WTC11 (cell line): ENCODE measurements around the gene SEZ6. TPM values are rescaled to one million over a fixed set of nuclear protein-coding genes. Genes with fewer than 3 reads are reported as not detected.

Source experiments
- ATAC-seq: fragments of 200-7000 bp; cut with Tn5 transposase; 2 replicates; pipeline ENCODE4 v1.10.0; 2021; ENCODE audit warnings: mild to moderate bottlenecking, moderate library complexity
- CTCF ChIA-PET: fragments of 300-600 bp; sonication (Branson Sonifier 250); formaldehyde crosslinking; loops from one replicate; lab custom pipeline; 2021; ENCODE audit warnings: antibody characterized with exemption; lab: Charles Lee
- POLR2A ChIA-PET: fragments of 350-600 bp; sonication (Branson Sonifier 250); formaldehyde crosslinking; loops from one replicate; lab custom pipeline; 2021; ENCODE audit warnings: antibody characterized with exemption; lab: Charles Lee
- DNase-seq: peaks from one replicate; pipeline ENCODE4 v3.0.0; 2021; ENCODE audit warnings: low spot score
- H3K27ac Mint-ChIP-seq: 2 replicates; pipeline ENCODE4 v1.8.0; 2021; ENCODE audit warnings: mixed read lengths
- H3K27me3 Mint-ChIP-seq: 2 replicates; pipeline ENCODE4 v1.8.0; 2021; ENCODE audit warnings: low read depth, mild to moderate bottlenecking, moderate library complexity, mixed read lengths
- H3K36me3 Mint-ChIP-seq: 2 replicates; pipeline ENCODE4 v1.8.0; 2021; ENCODE audit warnings: mixed read lengths
- H3K4me1 Mint-ChIP-seq: 2 replicates; pipeline ENCODE4 v1.8.0; 2022; ENCODE audit warnings: mixed read lengths
- H3K4me3 Mint-ChIP-seq: 2 replicates; pipeline ENCODE4 v1.8.0; 2021; ENCODE audit warnings: mild to moderate bottlenecking, moderate library complexity, mixed read lengths
- H3K9me3 Mint-ChIP-seq: 2 replicates; pipeline ENCODE4 v1.8.0; 2021; ENCODE audit warnings: mixed read lengths
- AR ChIP-seq: fragments of 250-450 bp; sonication (Bioruptor Pico); IDR thresholded peaks from 2 replicates; pipeline ENCODE4 v1.9.0; 2021; ENCODE audit warnings: mild to moderate bottlenecking
- CREM ChIP-seq: sonication (generic); formaldehyde crosslinking; IDR thresholded peaks from 2 replicates; pipeline ENCODE4 v1.8.1; 2022; ENCODE audit warnings: mild to moderate bottlenecking, missing genetic modification reagents, moderate library complexity
- EMX1 ChIP-seq: fragments of 250-450 bp; sonication (Bioruptor Pico); IDR thresholded peaks from 2 replicates; pipeline ENCODE4 v1.8.0; 2021; ENCODE audit warnings: mild to moderate bottlenecking
- FOXJ3 ChIP-seq: sonication (generic); formaldehyde crosslinking; IDR thresholded peaks from 2 replicates; pipeline ENCODE4 v1.9.0; 2021; ENCODE audit warnings: missing genetic modification reagents, mild to moderate bottlenecking, borderline replicate concordance
- FOXP4 ChIP-seq: sonication (generic); formaldehyde crosslinking; IDR thresholded peaks from 2 replicates; pipeline ENCODE4 v1.8.0; 2022; ENCODE audit warnings: mild to moderate bottlenecking, missing genetic modification reagents
- GTF2I ChIP-seq: fragments of 250-450 bp; sonication (Bioruptor Pico); conservative IDR thresholded peaks from 2 replicates; pipeline ENCODE4 v1.4.0; 2021; ENCODE audit warnings: mild to moderate bottlenecking
- IRF1 ChIP-seq: sonication (generic); formaldehyde crosslinking; IDR thresholded peaks from 2 replicates; pipeline ENCODE4 v1.8.0; 2023; ENCODE audit warnings: missing genetic modification reagents
- IRF2 ChIP-seq: sonication (generic); formaldehyde crosslinking; IDR thresholded peaks from 2 replicates; pipeline ENCODE4 v1.8.0; 2022; ENCODE audit warnings: low read depth, missing genetic modification reagents, borderline replicate concordance
- JUN ChIP-seq: sonication (generic); formaldehyde crosslinking; IDR thresholded peaks from 2 replicates; pipeline ENCODE4 v1.8.0; 2023; ENCODE audit warnings: mild to moderate bottlenecking, missing genetic modification reagents
- MYBL2 ChIP-seq: sonication (generic); formaldehyde crosslinking; IDR thresholded peaks from 2 replicates; pipeline ENCODE4 v1.8.1; 2023; ENCODE audit warnings: mild to moderate bottlenecking, moderate library complexity, missing genetic modification reagents
- NFE2L1 ChIP-seq: sonication (generic); formaldehyde crosslinking; IDR thresholded peaks from 2 replicates; pipeline ENCODE4 v1.8.1; 2023; ENCODE audit warnings: missing genetic modification reagents
- NR1H2 ChIP-seq: sonication (generic); formaldehyde crosslinking; IDR thresholded peaks from 2 replicates; pipeline ENCODE4 v1.9.0; 2021; ENCODE audit warnings: mild to moderate bottlenecking, moderate library complexity, missing genetic modification reagents
- NR3C1 ChIP-seq: sonication (generic); formaldehyde crosslinking; conservative IDR thresholded peaks from 2 replicates; pipeline ENCODE4 v1.8.1; 2023; ENCODE audit warnings: low read depth, mild to moderate bottlenecking, missing genetic modification reagents
- OVOL2 ChIP-seq: fragments of 250-450 bp; sonication (Bioruptor Pico); IDR thresholded peaks from 2 replicates; pipeline ENCODE4 v1.9.0; 2021; ENCODE audit warnings: mild to moderate bottlenecking, borderline replicate concordance
- PREB ChIP-seq: sonication (generic); formaldehyde crosslinking; IDR thresholded peaks from 2 replicates; pipeline ENCODE4 v1.8.1; 2022; ENCODE audit warnings: mild to moderate bottlenecking, missing genetic modification reagents, moderate library complexity, borderline replicate concordance
- SP1 ChIP-seq: sonication (generic); formaldehyde crosslinking; conservative IDR thresholded peaks from 2 replicates; pipeline ENCODE4 v1.8.1; 2022; ENCODE audit warnings: missing genetic modification reagents
- TEAD1 ChIP-seq: sonication (generic); formaldehyde crosslinking; IDR thresholded peaks from 2 replicates; pipeline ENCODE4 v1.8.0; 2022; ENCODE audit warnings: mild to moderate bottlenecking, missing genetic modification reagents
- USF2 ChIP-seq: sonication (generic); formaldehyde crosslinking; IDR thresholded peaks from 2 replicates; pipeline ENCODE4 v1.8.1; 2023; ENCODE audit warnings: mild to moderate bottlenecking, missing genetic modification reagents, moderate library complexity
- ZBTB43 ChIP-seq: sonication (generic); formaldehyde crosslinking; IDR thresholded peaks from 2 replicates; pipeline ENCODE4 v1.8.1; 2023; ENCODE audit warnings: mild to moderate bottlenecking, missing genetic modification reagents
- ZMAT4 ChIP-seq: fragments of 250-450 bp; sonication (Bioruptor Pico); IDR thresholded peaks from 2 replicates; pipeline ENCODE4 v1.9.0; 2021; ENCODE audit warnings: mild to moderate bottlenecking
- ZNF232 ChIP-seq: sonication (generic); formaldehyde crosslinking; IDR thresholded peaks from 2 replicates; pipeline ENCODE4 v1.8.0; 2022; ENCODE audit warnings: mild to moderate bottlenecking, missing genetic modification reagents
- ZNF396 ChIP-seq: fragments of 250-450 bp; sonication (Bioruptor Pico); IDR thresholded peaks from 2 replicates; pipeline ENCODE4 v1.8.0; 2021; ENCODE audit warnings: mild to moderate bottlenecking, moderate library complexity, borderline replicate concordance
- ZNF512 ChIP-seq: sonication (generic); formaldehyde crosslinking; IDR thresholded peaks from 2 replicates; pipeline ENCODE4 v1.8.1; 2022; ENCODE audit warnings: missing genetic modification reagents, borderline replicate concordance
- total RNA-seq: library from RNA; stranded (reverse); gene quantifications from 3 replicates; pipeline ENCODE4 v1.2.3, GENCODE V29; 2021

SEZ6 gene
- total RNA-seq, 1 experiment from 2014 or later = 3.0 TPM

GRCh38 chr17:28954886-28955285, 50.9 kb downstream of the SEZ6 start:
- no peak for DNase-seq
- no peak overlapping the region for H3K27ac Mint-ChIP-seq
- no peak overlapping the region for H3K4me3 Mint-ChIP-seq
- no peak for ATAC-seq
- no peaks in the 10 kb centered on the region for H3K9me3 Mint-ChIP-seq
- peaks cover 13% of the 10 kb centered on the region for H3K4me1 Mint-ChIP-seq
- TF ChIP-seq ZNF512 (CRISPR knock-in tag) = no peak
- no peak for TF ChIP-seq MYBL2 (CRISPR knock-in tag)
- no peak for TF ChIP-seq FOXJ3 (CRISPR knock-in tag)
- TF ChIP-seq EMX1 (CRISPR knock-in tag) = no peak
- TF ChIP-seq ZNF396 = no peak
- no peak for TF ChIP-seq ZMAT4 (CRISPR knock-in tag)
- no peak for TF ChIP-seq PREB
- no peak for TF ChIP-seq NFE2L1
- no peak for TF ChIP-seq GTF2I
- TF ChIP-seq JUN (CRISPR knock-in tag) = no peak
- no peak for TF ChIP-seq IRF2 (CRISPR knock-in tag)
- no peak for TF ChIP-seq NR1H2
- TF ChIP-seq AR = no peak
- no peak for TF ChIP-seq CREM (CRISPR knock-in tag)
- ChIA-PET CTCF (interaction anchor here (1.0 to 15.6 kb wide), 3 partner anchors 57 to 158 kb away, joined by 3 to 762 read pairs (median 5); no protein-coding TSS in a partner anchor), POLR2A (no interaction called here)
- no peaks in the 10 kb centered on the region for H3K36me3 Mint-ChIP-seq
- no peaks in the 10 kb centered on the region for H3K27me3 Mint-ChIP-seq

GRCh38 chr17:28953444-28954118, 52.3 kb downstream of the SEZ6 start:
- no peak overlapping the region; the same call in 1 of the 2 replicates for H3K27ac Mint-ChIP-seq
- DNase-seq (peak; percentile 93), ATAC-seq (peak; percentile 3)
- H3K9me3 Mint-ChIP-seq = no peaks in the 10 kb centered on the region
- ChIA-PET POLR2A (interaction anchor here (1.1 kb wide), 1 partner anchor 226 kb away, joined by 4 read pairs; no protein-coding TSS in a partner anchor), CTCF (interaction anchor here (0.6 to 15.6 kb wide), 72 partner anchors 8 to 979 kb away, joined by 3 to 762 read pairs (median 6); partner anchors contain the start of genes FAM222B, IFT20, MYO18A and NEK8)
- H3K36me3 Mint-ChIP-seq = no peaks in the 10 kb centered on the region
- H3K4me3 Mint-ChIP-seq = no peak overlapping the region
- H3K27me3 Mint-ChIP-seq = no peaks in the 10 kb centered on the region
- H3K4me1 Mint-ChIP-seq = peaks cover 15% of the 10 kb centered on the region
- TF ChIP-seq NR3C1 (CRISPR knock-in tag) (no peak; the same call in 1 of the 2 replicates), ZBTB43 (peak; percentile 81), OVOL2 (CRISPR knock-in tag) (no peak), JUN (CRISPR knock-in tag) (peak; percentile 54; the same call in 1 of the 2 replicates), FOXP4 (CRISPR knock-in tag) (0 out of 2 replicates have a peak, but pooled peaks have one; percentile 23), TEAD1 (CRISPR knock-in tag) (peak; percentile 76), SP1 (CRISPR knock-in tag) (0 out of 2 replicates have a peak, but pooled peaks have one; percentile 23), USF2 (no peak), ZNF232 (CRISPR knock-in tag) (peak; percentile 92), IRF1 (CRISPR knock-in tag) (peak; percentile 62; the same call in 1 of the 2 replicates)
